Kidney (tissue), 14 donors: Measurements from ENCODE around the gene SPIRE1. TPM values are rescaled to one million over a fixed set of nuclear protein-coding genes. Genes with fewer than 3 reads are reported as not detected.
"Not testable (repeated sequence)": the region's sequence is repeated elsewhere in the genome, so short reads cannot be mapped to it uniquely, and the experiment has no call there.

ENCODE experiments used
- DNase-seq, 5 donors: peaks; one replicate each; pipeline ENCODE4 v3.0.0-alpha.2; 2013 to 2020
- FAIRE-seq: peaks from 2 replicates; lab custom pipeline; 2012; peaks lifted over from hg19 to GRCh38; lab: Jason Lieb, UNC
- H3K27ac ChIP-seq, 2 donors: one replicate each; pipeline ENCODE4 v1.7.0; 2013; ENCODE audit warnings: low read depth in 2 of 2, low read length in 2 of 2, inconsistent platforms in 1 of 2
- H3K27me3 ChIP-seq: one replicate; pipeline ENCODE4 v1.7.1; 2013; ENCODE audit warnings: low read length, inconsistent platforms; ENCODE audit not compliant: control insufficient read depth, insufficient read depth
- H3K36me3 ChIP-seq, 3 donors: one replicate each; pipeline versions ENCODE4 v1.7.0 to v1.7.1; 2013; ENCODE audit warnings: low read length in 3 of 3, control low read depth in 1 of 3, inconsistent platforms in 1 of 3; ENCODE audit not compliant: insufficient read depth in 3 of 3, control insufficient read depth in 2 of 3
- H3K4me1 ChIP-seq, 3 donors: one replicate each; pipeline versions ENCODE4 v1.7.0 to v1.7.1; 2013; ENCODE audit warnings: low read length in 3 of 3, inconsistent platforms in 1 of 3, low read depth in 1 of 3; ENCODE audit not compliant: control insufficient read depth in 2 of 3, insufficient read depth in 2 of 3
- H3K4me3 ChIP-seq, 3 donors: one replicate each; pipeline versions ENCODE4 v1.7.0 to v1.8.1; 2013; ENCODE audit warnings: low read length in 3 of 3, control low read depth in 1 of 3, inconsistent platforms in 1 of 3
- H3K9ac ChIP-seq, 3 donors: one replicate each; pipeline versions ENCODE4 v1.7.0 to v1.7.1; 2013; ENCODE audit warnings: low read length in 3 of 3, control low read depth in 1 of 3, inconsistent platforms in 1 of 3
- H3K9me3 ChIP-seq, 3 donors: one replicate each; pipeline versions ENCODE4 v1.7.0 to v1.7.1; 2013; ENCODE audit warnings: low read length in 3 of 3, control low read depth in 1 of 3, inconsistent platforms in 1 of 3; ENCODE audit not compliant: control insufficient read depth in 2 of 3, insufficient read depth in 1 of 3
- intact Hi-C: fragments of 100-400 bp; cut with DNase I; formaldehyde crosslinking; loops from one replicate; pipeline ENCODE4 v1.11.1; 2022
- polyA plus RNA-seq: library from polyadenylated mRNA; stranded (reverse); fragments of 350-450 nt; fragmentation: Illumina TruSeq; extraction: RNeasy Lipid Tissue Mini Kit (QIAGEN cat#74804); gene quantifications from one replicate; pipeline ENCODE4 v1.2.3, GENCODE V29; 2014; ENCODE audit warnings: low read depth, low replicate concordance; ENCODE audit not compliant: insufficient read depth
- total RNA-seq: library from RNA; stranded (reverse); fragmentation: NEBNext Ultra II Directional; extraction: Animal tissue kit (Norgen Biotek cat#: 25700); gene quantifications from one replicate; pipeline ENCODE4 v1.2.1, GENCODE V29; 2021
- TF ChIP-seq, protein P1 (sequence below): IDR thresholded peaks from 3 replicates; pipeline ENCODE4 v1.5.1; 2012; ENCODE audit warnings: mild to moderate bottlenecking, moderate library complexity, borderline replicate concordance; ENCODE audit not compliant: insufficient read depth; ENCODE audit errors: extremely low read depth
- donor health status: control.
- donor health status: control.
- donor health status: control.
- donor health status: control.
- donor health status: control.
- donor health status: DM: yes; HTN: yes; CAD: no.
- donor health status: Normal renal cell carcinoma (clear cell type).

SPIRE1 gene
- total and polyA plus RNA-seq, 2 donors from 2014 or later: 12.3 to 35.1 TPM

GRCh38 chr18:12540751-12541150 lies 117.2 kb downstream of the SPIRE1 start:
- Histone ChIP-seq H3K36me3 (no peaks in the 10 kb centered on the region), H3K27ac (no peak overlapping the region), H3K9me3 (peaks cover 0 to 3% (median 2%) of the 10 kb centered on the region in 3 donors), H3K9ac (no peak overlapping the region), H3K4me1 (no peaks in the 10 kb centered on the region), H3K27me3 (no peaks in the 10 kb centered on the region), H3K4me3 (no peak overlapping the region)
- DNase-seq: no peak
- intact Hi-C loops: no loop called here
- TF ChIP-seq, protein P1, sequence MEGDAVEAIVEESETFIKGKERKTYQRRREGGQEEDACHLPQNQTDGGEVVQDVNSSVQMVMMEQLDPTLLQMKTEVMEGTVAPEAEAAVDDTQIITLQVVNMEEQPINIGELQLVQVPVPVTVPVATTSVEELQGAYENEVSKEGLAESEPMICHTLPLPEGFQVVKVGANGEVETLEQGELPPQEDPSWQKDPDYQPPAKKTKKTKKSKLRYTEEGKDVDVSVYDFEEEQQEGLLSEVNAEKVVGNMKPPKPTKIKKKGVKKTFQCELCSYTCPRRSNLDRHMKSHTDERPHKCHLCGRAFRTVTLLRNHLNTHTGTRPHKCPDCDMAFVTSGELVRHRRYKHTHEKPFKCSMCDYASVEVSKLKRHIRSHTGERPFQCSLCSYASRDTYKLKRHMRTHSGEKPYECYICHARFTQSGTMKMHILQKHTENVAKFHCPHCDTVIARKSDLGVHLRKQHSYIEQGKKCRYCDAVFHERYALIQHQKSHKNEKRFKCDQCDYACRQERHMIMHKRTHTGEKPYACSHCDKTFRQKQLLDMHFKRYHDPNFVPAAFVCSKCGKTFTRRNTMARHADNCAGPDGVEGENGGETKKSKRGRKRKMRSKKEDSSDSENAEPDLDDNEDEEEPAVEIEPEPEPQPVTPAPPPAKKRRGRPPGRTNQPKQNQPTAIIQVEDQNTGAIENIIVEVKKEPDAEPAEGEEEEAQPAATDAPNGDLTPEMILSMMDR: no peak
- no peak for FAIRE-seq

DNA sequence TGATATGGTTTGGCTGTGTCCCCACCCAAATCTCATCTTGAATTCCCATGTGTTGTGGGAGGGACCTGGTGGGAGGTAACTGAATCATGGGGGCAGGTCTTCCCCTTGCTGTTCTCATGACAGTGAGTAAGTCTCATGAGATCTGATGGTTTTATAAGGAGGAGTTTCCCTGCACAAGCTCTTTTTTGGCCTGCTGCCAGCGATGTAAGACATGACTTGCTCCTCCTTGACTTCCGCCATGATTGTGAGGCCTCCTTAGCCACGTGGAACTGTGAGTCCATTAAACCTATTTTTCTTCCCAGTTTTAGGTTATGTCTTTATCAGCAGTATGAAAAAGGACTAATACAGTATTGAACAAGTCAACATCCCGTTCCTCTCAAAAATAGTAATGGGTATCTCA lies 118.7 kb downstream of the SPIRE1 start:
- H3K4me3 ChIP-seq, H3K27me3 ChIP-seq, FAIRE-seq, H3K9me3 ChIP-seq, H3K36me3 ChIP-seq, H3K9ac ChIP-seq, intact Hi-C loops, H3K4me1 ChIP-seq, H3K27ac ChIP-seq, DNase-seq: not testable (repeated sequence)

DNA sequence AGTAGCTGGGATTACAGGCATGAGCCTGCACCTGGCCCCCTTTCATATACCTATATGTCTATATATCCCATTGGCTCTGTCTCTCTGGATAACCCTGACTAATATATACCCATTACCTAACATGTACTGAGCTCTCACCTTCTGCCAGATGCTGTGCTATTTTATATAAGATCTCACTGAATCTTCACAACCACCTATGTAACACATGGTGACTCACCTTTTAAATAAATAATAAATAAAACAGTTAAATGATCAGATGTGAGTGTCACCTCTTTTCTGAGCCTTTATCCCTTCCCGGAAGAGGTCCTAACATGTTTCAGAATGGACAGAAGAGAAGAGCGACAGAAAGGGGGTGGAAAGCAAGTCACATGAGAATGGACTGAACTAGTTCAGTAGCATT lies 123.1 kb downstream of the SPIRE1 start:
- no peaks in the 10 kb centered on the region for H3K27me3 ChIP-seq
- no peaks in the 10 kb centered on the region for H3K4me1 ChIP-seq
- H3K9ac ChIP-seq: no peak overlapping the region
- intact Hi-C loops: no loop called here
- TF ChIP-seq, protein P1: no peak
- no peaks in the 10 kb centered on the region for H3K9me3 ChIP-seq
- FAIRE-seq: no peak
- DNase-seq: no peak
- no peak overlapping the region for H3K4me3 ChIP-seq
- no peaks in the 10 kb centered on the region for H3K36me3 ChIP-seq
- H3K27ac ChIP-seq: no peak overlapping the region

DNA sequence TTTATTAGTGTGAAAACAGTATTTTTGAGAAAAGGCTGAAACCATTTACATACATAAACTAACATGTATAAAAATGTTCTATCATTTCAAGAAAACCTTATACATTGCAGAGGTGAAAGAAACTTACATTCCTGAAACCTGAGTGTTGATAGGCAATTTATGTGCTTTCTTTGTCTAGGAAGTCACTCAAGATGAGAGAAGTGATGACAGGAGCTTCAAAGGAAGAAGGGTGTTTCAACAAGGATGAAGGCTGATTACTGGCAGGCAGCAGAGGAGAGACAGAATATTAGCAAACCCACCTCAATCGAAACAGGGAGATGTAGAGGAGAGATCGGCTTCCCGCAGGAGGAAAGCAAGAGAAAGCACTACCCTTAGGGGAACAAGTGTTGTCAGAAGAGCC lies 125.2 kb downstream of the SPIRE1 start:
- Histone ChIP-seq H3K4me1 (no peaks in the 10 kb centered on the region), H3K27ac (no peak overlapping the region), H3K27me3 (no peaks in the 10 kb centered on the region), H3K4me3 (no peak overlapping the region), H3K9ac (no peak overlapping the region), H3K9me3 (no peaks in the 10 kb centered on the region), H3K36me3 (no peaks in the 10 kb centered on the region)
- DNase-seq (no peak), FAIRE-seq (no peak)
- TF ChIP-seq, protein P1: no peak
- intact Hi-C loops: no loop called here
